Measurements from ENCODE around the gene SMIM32.

GRCh38 chr5:136186796-136187195, 6.2 kb downstream of the SMIM32 start:
- TF ChIP-seq, protein P1, sequence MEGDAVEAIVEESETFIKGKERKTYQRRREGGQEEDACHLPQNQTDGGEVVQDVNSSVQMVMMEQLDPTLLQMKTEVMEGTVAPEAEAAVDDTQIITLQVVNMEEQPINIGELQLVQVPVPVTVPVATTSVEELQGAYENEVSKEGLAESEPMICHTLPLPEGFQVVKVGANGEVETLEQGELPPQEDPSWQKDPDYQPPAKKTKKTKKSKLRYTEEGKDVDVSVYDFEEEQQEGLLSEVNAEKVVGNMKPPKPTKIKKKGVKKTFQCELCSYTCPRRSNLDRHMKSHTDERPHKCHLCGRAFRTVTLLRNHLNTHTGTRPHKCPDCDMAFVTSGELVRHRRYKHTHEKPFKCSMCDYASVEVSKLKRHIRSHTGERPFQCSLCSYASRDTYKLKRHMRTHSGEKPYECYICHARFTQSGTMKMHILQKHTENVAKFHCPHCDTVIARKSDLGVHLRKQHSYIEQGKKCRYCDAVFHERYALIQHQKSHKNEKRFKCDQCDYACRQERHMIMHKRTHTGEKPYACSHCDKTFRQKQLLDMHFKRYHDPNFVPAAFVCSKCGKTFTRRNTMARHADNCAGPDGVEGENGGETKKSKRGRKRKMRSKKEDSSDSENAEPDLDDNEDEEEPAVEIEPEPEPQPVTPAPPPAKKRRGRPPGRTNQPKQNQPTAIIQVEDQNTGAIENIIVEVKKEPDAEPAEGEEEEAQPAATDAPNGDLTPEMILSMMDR (IDR thresholded peaks at IDR 0.05 in 4 of 5, conservative IDR thresholded peaks at IDR 0.05 in 1 of 5), result no peak
- no peak for TF ChIP-seq POLR2A (IDR thresholded peaks at IDR 0.05)
